Neural progenitor cell (in vitro differentiated cells): ENCODE measurements around the gene PAX1.

ENCODE experiments used
- CTCF ChIP-seq: fragments of 200-600 bp; sonication (generic); IDR thresholded peaks from 2 replicates; pipeline ENCODE4 v1.5.1; 2017; ENCODE audit warnings: antibody characterized with exemption, mild to moderate bottlenecking
- EZH2 ChIP-seq: fragments of 200-600 bp; sonication (generic); IDR thresholded peaks from 2 replicates; pipeline ENCODE4 v1.6.1; 2017; ENCODE audit warnings: antibody characterized with exemption, mild to moderate bottlenecking, moderate library complexity
- EZH2phosphoT487 ChIP-seq: fragments of 200-600 bp; sonication (generic); IDR thresholded peaks from 2 replicates; pipeline ENCODE4 v1.6.1; 2017; ENCODE audit warnings: antibody characterized with exemption

DNA sequence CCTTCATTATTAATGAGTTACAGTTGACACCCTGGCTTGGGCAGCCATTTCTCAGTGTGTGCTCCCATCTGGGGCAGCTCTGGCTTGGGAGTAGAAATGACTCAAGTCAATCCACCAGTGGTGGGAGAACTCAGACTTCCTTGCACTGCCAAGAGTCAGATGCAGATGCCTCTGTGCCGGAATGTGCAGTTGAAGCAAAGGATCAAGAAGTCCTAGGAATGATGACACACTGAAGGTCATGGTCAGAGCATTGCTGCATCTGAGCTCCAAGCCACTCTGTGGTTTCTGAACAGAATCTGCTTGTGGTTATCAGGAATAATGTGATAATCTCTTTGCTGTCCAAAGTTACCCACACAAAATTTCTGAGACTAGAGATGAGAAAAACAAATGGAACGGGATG, 19.5 kb upstream of the PAX1 start:
- TF ChIP-seq CTCF (no peak), EZH2 (no peak), EZH2phosphoT487 (no peak)
